DMS114 treated with DMSO at 0.1 percent for 48 hours (cell line): ENCODE data around the gene TMEM154.

ENCODE experiments used
- DNase-seq: peaks from one replicate; lab custom pipeline; 2025; ENCODE audit not compliant: unreplicated experiment; lab: John Stamatoyannopoulos, UW

The TMEM154 gene

GRCh38 chr4:152598454-152598853 lies 81.3 kb downstream of the TMEM154 start:
- no peak for DNase-seq

GRCh38 chr4:152594978-152595925 lies 84.5 kb downstream of the TMEM154 start:
- DNase-seq, result no peak

- no peak for DNase-seq
Observed at GRCh38 chr4:152594057-152594456, 85.7 kb downstream of the TMEM154 start.

- DNase-seq, result no peak
Observed at GRCh38 chr4:152591876-152592275, 87.9 kb downstream of the TMEM154 start.

- no peak for DNase-seq
Observed at GRCh38 chr4:152591396-152591795, 88.4 kb downstream of the TMEM154 start.

GRCh38 chr4:152590179-152591031 lies 89.4 kb downstream of the TMEM154 start:
- no peak for DNase-seq

GRCh38 chr4:152588869-152589268 lies 90.9 kb downstream of the TMEM154 start:
- DNase-seq, result no peak

GRCh38 chr4:152587127-152587526 lies 92.7 kb downstream of the TMEM154 start:
- no peak for DNase-seq

- no peak for DNase-seq
Observed at GRCh38 chr4:152586668-152587067, 93.1 kb downstream of the TMEM154 start.

GRCh38 chr4:152585023-152585441 lies 94.8 kb downstream of the TMEM154 start:
- no peak for DNase-seq

- no peak for DNase-seq
Observed at GRCh38 chr4:152581536-152582160, 98.1 kb downstream of the TMEM154 start.

GRCh38 chr4:152579916-152580315 lies 99.9 kb downstream of the TMEM154 start:
- no peak for DNase-seq

- DNase-seq, result no peak
Observed at GRCh38 chr4:152579107-152579764, 100.6 kb downstream of the TMEM154 start.

GRCh38 chr4:152578670-152579069 lies 101.1 kb downstream of the TMEM154 start:
- DNase-seq, result no peak

- no peak for DNase-seq
Observed at GRCh38 chr4:152577708-152578396, 101.9 kb downstream of the TMEM154 start.

- no peak for DNase-seq
Observed at GRCh38 chr4:152575533-152575932, 104.3 kb downstream of the TMEM154 start.

GRCh38 chr4:152573861-152574260 lies 105.9 kb downstream of the TMEM154 start:
- DNase-seq, result no peak

GRCh38 chr4:152572417-152573086 lies 107.2 kb downstream of the TMEM154 start:
- no peak for DNase-seq

- DNase-seq, result no peak
Observed at GRCh38 chr4:152571770-152572169, 108.0 kb downstream of the TMEM154 start.

- DNase-seq, result no peak
Observed at GRCh38 chr4:152571296-152571695, 108.5 kb downstream of the TMEM154 start.
